Chondrocyte (in vitro differentiated cells): Measurements from ENCODE around the gene PARK7. TPM values are rescaled to one million over a fixed set of nuclear protein-coding genes. Genes with fewer than 3 reads are reported as not detected.

ENCODE experiments used
- DNase-seq: peaks from one replicate; pipeline ENCODE4 v3.0.0; 2021; ENCODE audit warnings: mixed read lengths, low spot score
- H3K27ac Mint-ChIP-seq: one replicate; pipeline ENCODE4 v1.8.0; 2021; ENCODE audit warnings: mild to moderate bottlenecking, moderate library complexity, mixed read lengths; ENCODE audit not compliant: unreplicated experiment
- H3K27me3 Mint-ChIP-seq: 2 replicates; pipeline ENCODE4 v1.8.0; 2021; ENCODE audit warnings: low read depth, mixed read lengths
- H3K36me3 Mint-ChIP-seq: 2 replicates; pipeline ENCODE4 v1.8.0; 2021; ENCODE audit warnings: low read depth, mixed read lengths
- H3K4me1 Mint-ChIP-seq: 2 replicates; pipeline ENCODE4 v1.8.0; 2021; ENCODE audit warnings: low read depth, mild to moderate bottlenecking, mixed read lengths
- H3K4me3 Mint-ChIP-seq: one replicate; pipeline ENCODE4 v1.8.0; 2021; ENCODE audit warnings: mild to moderate bottlenecking, moderate library complexity, mixed read lengths; ENCODE audit not compliant: unreplicated experiment
- H3K9me3 Mint-ChIP-seq: 2 replicates; pipeline ENCODE4 v1.8.0; 2021; ENCODE audit warnings: low read depth, mixed read lengths
- total RNA-seq: library from RNA; stranded (reverse); gene quantifications from 3 replicates; pipeline ENCODE4 v1.2.1, GENCODE V29; 2021
- TF ChIP-seq, protein P1 (sequence below): fragments of 200-600 bp; sonication (generic); IDR thresholded peaks from 2 replicates; pipeline ENCODE4 v1.5.0; 2021; ENCODE audit warnings: antibody characterized with exemption, mild to moderate bottlenecking, moderate library complexity

PARK7 gene
- total RNA-seq, 1 donor from 2014 or later, result 250 TPM

DNA sequence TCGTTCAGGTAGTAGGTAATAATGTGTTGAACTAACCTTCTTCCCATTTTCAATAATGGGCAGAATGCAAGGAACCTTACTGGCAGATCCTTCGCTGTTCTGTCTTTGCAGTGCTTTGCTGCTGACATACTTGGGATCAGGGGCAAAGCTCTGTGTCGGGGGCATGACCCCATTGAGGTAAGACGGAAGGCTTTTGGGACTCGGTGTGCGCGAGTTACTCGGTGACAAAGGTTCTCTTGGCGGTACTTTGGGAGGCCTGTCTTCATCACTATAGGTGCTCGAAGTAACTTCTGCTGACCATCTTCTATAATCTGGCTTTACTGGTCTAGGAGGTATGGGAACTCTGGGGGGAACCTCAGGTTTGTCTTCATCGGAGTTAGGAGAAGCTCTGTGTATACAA lies 51.9 kb downstream of the PARK7 start:
- H3K4me1 Mint-ChIP-seq, result peaks cover 79% of the 10 kb centered on the region
- H3K9me3 Mint-ChIP-seq, result no peaks in the 10 kb centered on the region
- DNase-seq, result no peak
- TF ChIP-seq, protein P1, sequence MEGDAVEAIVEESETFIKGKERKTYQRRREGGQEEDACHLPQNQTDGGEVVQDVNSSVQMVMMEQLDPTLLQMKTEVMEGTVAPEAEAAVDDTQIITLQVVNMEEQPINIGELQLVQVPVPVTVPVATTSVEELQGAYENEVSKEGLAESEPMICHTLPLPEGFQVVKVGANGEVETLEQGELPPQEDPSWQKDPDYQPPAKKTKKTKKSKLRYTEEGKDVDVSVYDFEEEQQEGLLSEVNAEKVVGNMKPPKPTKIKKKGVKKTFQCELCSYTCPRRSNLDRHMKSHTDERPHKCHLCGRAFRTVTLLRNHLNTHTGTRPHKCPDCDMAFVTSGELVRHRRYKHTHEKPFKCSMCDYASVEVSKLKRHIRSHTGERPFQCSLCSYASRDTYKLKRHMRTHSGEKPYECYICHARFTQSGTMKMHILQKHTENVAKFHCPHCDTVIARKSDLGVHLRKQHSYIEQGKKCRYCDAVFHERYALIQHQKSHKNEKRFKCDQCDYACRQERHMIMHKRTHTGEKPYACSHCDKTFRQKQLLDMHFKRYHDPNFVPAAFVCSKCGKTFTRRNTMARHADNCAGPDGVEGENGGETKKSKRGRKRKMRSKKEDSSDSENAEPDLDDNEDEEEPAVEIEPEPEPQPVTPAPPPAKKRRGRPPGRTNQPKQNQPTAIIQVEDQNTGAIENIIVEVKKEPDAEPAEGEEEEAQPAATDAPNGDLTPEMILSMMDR, result no peak
- H3K27me3 Mint-ChIP-seq, result no peaks in the 10 kb centered on the region
- H3K36me3 Mint-ChIP-seq, result peaks cover 41% of the 10 kb centered on the region
- peak overlapping the region; percentile 7 for H3K4me3 Mint-ChIP-seq
- peak overlapping the region; percentile 83 for H3K27ac Mint-ChIP-seq

- H3K27ac Mint-ChIP-seq, result peak overlapping the region; percentile 83
- H3K4me1 Mint-ChIP-seq, result peaks cover 83% of the 10 kb centered on the region
- no peaks in the 10 kb centered on the region for H3K27me3 Mint-ChIP-seq
- DNase-seq, result no peak
- H3K9me3 Mint-ChIP-seq, result no peaks in the 10 kb centered on the region
- TF ChIP-seq, protein P1, result no peak
- H3K4me3 Mint-ChIP-seq, result peak overlapping the region; percentile 7
- peaks cover 42% of the 10 kb centered on the region for H3K36me3 Mint-ChIP-seq
These were observed 52.3 kb downstream of the PARK7 start for GRCh38 chr1:8013800-8014199.

GRCh38 chr1:8014381-8014988 lies 53.0 kb downstream of the PARK7 start:
- TF ChIP-seq, protein P1, result no peak
- no peaks in the 10 kb centered on the region for H3K27me3 Mint-ChIP-seq
- H3K4me3 Mint-ChIP-seq, result peak overlapping the region; percentile 37
- peak overlapping the region; percentile 67 for H3K27ac Mint-ChIP-seq
- H3K36me3 Mint-ChIP-seq, result peaks cover 43% of the 10 kb centered on the region
- peaks cover 89% of the 10 kb centered on the region for H3K4me1 Mint-ChIP-seq
- DNase-seq, result no peak
- no peaks in the 10 kb centered on the region for H3K9me3 Mint-ChIP-seq

GRCh38 chr1:8015036-8015808 lies 53.7 kb downstream of the PARK7 start:
- Mint-ChIP-seq H3K36me3 (peaks cover 37% of the 10 kb centered on the region), H3K4me3 (peak overlapping the region; percentile 35), H3K4me1 (peaks cover 89% of the 10 kb centered on the region), H3K27ac (peak overlapping the region; percentile 67), H3K27me3 (no peaks in the 10 kb centered on the region), H3K9me3 (no peaks in the 10 kb centered on the region)
- DNase-seq, result no peak
- TF ChIP-seq, protein P1, result peak; percentile 87

GRCh38 chr1:8015809-8016165 lies 54.3 kb downstream of the PARK7 start:
- peaks cover 89% of the 10 kb centered on the region for H3K4me1 Mint-ChIP-seq
- no peaks in the 10 kb centered on the region for H3K27me3 Mint-ChIP-seq
- H3K4me3 Mint-ChIP-seq, result peak overlapping the region; percentile 35
- TF ChIP-seq, protein P1, result no peak
- peak overlapping the region; percentile 67 for H3K27ac Mint-ChIP-seq
- no peak for DNase-seq
- H3K36me3 Mint-ChIP-seq, result peaks cover 33% of the 10 kb centered on the region
- no peaks in the 10 kb centered on the region for H3K9me3 Mint-ChIP-seq
